ENCODE data around the gene COL11A1. TPM values are rescaled to one million over a fixed set of nuclear protein-coding genes. Genes with fewer than 3 reads are reported as not detected.

Gene COL11A1
- total RNA-seq, 1 donor from 2014 or later = 810 TPM

GRCh38 chr1:103125219-103125618 lies 16.9 kb upstream of the COL11A1 start:
- Mint-ChIP-seq H3K36me3 (ENCODE audit: low read depth, unreplicated experiment) (no peaks in the 10 kb centered on the region), H3K27me3 (ENCODE audit: low read depth, unreplicated experiment) (no peaks in the 10 kb centered on the region), H3K4me1 (ENCODE audit: low read depth, unreplicated experiment) (peaks cover 27% of the 10 kb centered on the region), H3K27ac (ENCODE audit: unreplicated experiment) (no peak overlapping the region), H3K4me3 (ENCODE audit: unreplicated experiment) (no peak overlapping the region), H3K9me3 (ENCODE audit: unreplicated experiment) (no peaks in the 10 kb centered on the region)
- H3K4me2 ChIP-seq (ENCODE audit: low read length) = no peak overlapping the region
- TF ChIP-seq EZH2 (IDR thresholded peaks at IDR 0.05; ENCODE audit: insufficient read depth, low read length) (no peak), CTCF (IDR thresholded peaks at IDR 0.05; ENCODE audit: insufficient read depth, low read depth, low read length) (no peak)
- no peak for FAIRE-seq
- H2AFZ ChIP-seq (ENCODE audit: low read depth, low read length) = no peak overlapping the region
- H3K9me3 ChIP-seq (ENCODE audit: insufficient read depth, low read depth, low read length) = no peaks in the 10 kb centered on the region
- H3K9ac ChIP-seq (ENCODE audit: low read length) = no peak overlapping the region
- H3K79me2 ChIP-seq (ENCODE audit: insufficient read depth, low read length) = no peaks in the 10 kb centered on the region
- no peaks in the 10 kb centered on the region for H4K20me1 ChIP-seq (ENCODE audit: insufficient read depth, low read length)
- H3K27me3 ChIP-seq (ENCODE audit: insufficient read depth, low read length) = no peaks in the 10 kb centered on the region
- no peak overlapping the region for H3K27ac ChIP-seq (ENCODE audit: low read depth, low read length)
- no peaks in the 10 kb centered on the region for H3K36me3 ChIP-seq (ENCODE audit: insufficient read depth, low read length)
- no peaks in the 10 kb centered on the region for H3K4me1 ChIP-seq (ENCODE audit: insufficient read depth, low read length)
- no peak for DNase-seq (ENCODE audit: low read depth)
- no peak overlapping the region for H3K4me3 ChIP-seq (ENCODE audit: insufficient read depth, low read depth, low read length)

- H3K36me3 Mint-ChIP-seq (ENCODE audit: low read depth, unreplicated experiment) = peaks cover 1% of the 10 kb centered on the region
- H3K27ac Mint-ChIP-seq (ENCODE audit: unreplicated experiment) = no peak overlapping the region
- H3K4me3 Mint-ChIP-seq (ENCODE audit: unreplicated experiment) = no peak overlapping the region
- no peak for DNase-seq (ENCODE audit: low read depth)
- FAIRE-seq = no peak
- Histone ChIP-seq H3K9me3 (ENCODE audit: insufficient read depth, low read depth, low read length) (no peaks in the 10 kb centered on the region), H4K20me1 (ENCODE audit: insufficient read depth, low read length) (no peaks in the 10 kb centered on the region), H3K9ac (ENCODE audit: low read length) (no peak overlapping the region), H3K36me3 (ENCODE audit: insufficient read depth, low read length) (no peaks in the 10 kb centered on the region), H3K4me3 (ENCODE audit: insufficient read depth, low read depth, low read length) (no peak overlapping the region), H3K4me2 (ENCODE audit: low read length) (no peak overlapping the region), H3K27ac (ENCODE audit: low read depth, low read length) (no peak overlapping the region), H3K27me3 (ENCODE audit: insufficient read depth, low read length) (no peaks in the 10 kb centered on the region), H3K4me1 (ENCODE audit: insufficient read depth, low read length) (no peaks in the 10 kb centered on the region), H2AFZ (ENCODE audit: low read depth, low read length) (no peak overlapping the region), H3K79me2 (ENCODE audit: insufficient read depth, low read length) (no peaks in the 10 kb centered on the region)
- H3K4me1 Mint-ChIP-seq (ENCODE audit: low read depth, unreplicated experiment) = peaks cover 9% of the 10 kb centered on the region
- no peaks in the 10 kb centered on the region for H3K27me3 Mint-ChIP-seq (ENCODE audit: low read depth, unreplicated experiment)
- no peak for TF ChIP-seq CTCF (IDR thresholded peaks at IDR 0.05; ENCODE audit: insufficient read depth, low read depth, low read length)
- TF ChIP-seq EZH2 (IDR thresholded peaks at IDR 0.05; ENCODE audit: insufficient read depth, low read length) = no peak
- no peaks in the 10 kb centered on the region for H3K9me3 Mint-ChIP-seq (ENCODE audit: unreplicated experiment)
These were observed 14.8 kb upstream of the COL11A1 start for GRCh38 chr1:103122983-103123720.

GRCh38 chr1:103120981-103121380 lies 12.7 kb upstream of the COL11A1 start:
- H3K4me3 ChIP-seq (ENCODE audit: insufficient read depth, low read depth, low read length) = no peak overlapping the region
- FAIRE-seq (no peak), DNase-seq (ENCODE audit: low read depth) (no peak)
- Mint-ChIP-seq H3K4me3 (ENCODE audit: unreplicated experiment) (no peak overlapping the region), H3K27ac (ENCODE audit: unreplicated experiment) (no peak overlapping the region), H3K36me3 (ENCODE audit: low read depth, unreplicated experiment) (peaks cover 8% of the 10 kb centered on the region), H3K4me1 (ENCODE audit: low read depth, unreplicated experiment) (peaks cover 6% of the 10 kb centered on the region), H3K9me3 (ENCODE audit: unreplicated experiment) (no peaks in the 10 kb centered on the region), H3K27me3 (ENCODE audit: low read depth, unreplicated experiment) (no peaks in the 10 kb centered on the region)
- no peak overlapping the region for H3K9ac ChIP-seq (ENCODE audit: low read length)
- H3K27me3 ChIP-seq (ENCODE audit: insufficient read depth, low read length) = no peaks in the 10 kb centered on the region
- H3K4me2 ChIP-seq (ENCODE audit: low read length) = no peak overlapping the region
- TF ChIP-seq EZH2 (IDR thresholded peaks at IDR 0.05; ENCODE audit: insufficient read depth, low read length) (no peak), CTCF (IDR thresholded peaks at IDR 0.05; ENCODE audit: insufficient read depth, low read depth, low read length) (no peak)
- H3K27ac ChIP-seq (ENCODE audit: low read depth, low read length) = no peak overlapping the region
- H4K20me1 ChIP-seq (ENCODE audit: insufficient read depth, low read length) = no peaks in the 10 kb centered on the region
- H3K4me1 ChIP-seq (ENCODE audit: insufficient read depth, low read length) = no peaks in the 10 kb centered on the region
- H3K36me3 ChIP-seq (ENCODE audit: insufficient read depth, low read length) = no peaks in the 10 kb centered on the region
- H3K9me3 ChIP-seq (ENCODE audit: insufficient read depth, low read depth, low read length) = no peaks in the 10 kb centered on the region
- H2AFZ ChIP-seq (ENCODE audit: low read depth, low read length) = no peak overlapping the region
- H3K79me2 ChIP-seq (ENCODE audit: insufficient read depth, low read length) = no peaks in the 10 kb centered on the region

All from astrocyte (in vitro differentiated cells and primary cell).